ENCODE results near the gene RNF223. TPM values are rescaled to one million over a fixed set of nuclear protein-coding genes. Genes with fewer than 3 reads are reported as not detected.

Gene RNF223
- total RNA-seq, 1 experiment from 2014 or later, result 5.0 TPM

DNA sequence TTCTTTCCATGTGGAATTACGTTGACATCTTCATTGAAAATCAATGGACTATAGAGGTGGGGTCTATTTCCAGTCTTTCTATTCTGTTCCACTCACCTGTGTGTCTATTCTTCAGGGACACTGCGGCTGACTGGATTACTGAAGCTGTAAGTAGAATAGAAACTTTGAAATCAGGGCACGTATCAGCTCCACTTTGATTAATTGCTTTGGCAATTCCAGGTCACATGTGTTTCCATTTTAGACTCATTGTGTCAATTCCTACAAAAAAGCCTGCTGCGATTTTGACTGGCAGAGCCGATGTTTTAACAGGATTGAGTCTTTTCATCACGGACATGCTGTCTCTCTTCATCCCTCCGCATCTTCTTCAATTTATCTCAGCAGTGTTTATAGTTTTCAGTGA, 20.9 kb upstream of the RNF223 start:
- DNase-seq, result no peak
- Mint-ChIP-seq H3K36me3 (ENCODE audit: insufficient read depth, unreplicated experiment) (peaks cover 24% of the 10 kb centered on the region), H3K9me3 (ENCODE audit: low read depth, unreplicated experiment) (no peaks in the 10 kb centered on the region), H3K27ac (ENCODE audit: unreplicated experiment) (no peak overlapping the region), H3K4me3 (ENCODE audit: low read depth, unreplicated experiment) (no peak overlapping the region), H3K4me1 (ENCODE audit: low read depth, unreplicated experiment) (no peaks in the 10 kb centered on the region), H3K27me3 (ENCODE audit: unreplicated experiment) (no peaks in the 10 kb centered on the region)
- TF ChIP-seq, protein P1, sequence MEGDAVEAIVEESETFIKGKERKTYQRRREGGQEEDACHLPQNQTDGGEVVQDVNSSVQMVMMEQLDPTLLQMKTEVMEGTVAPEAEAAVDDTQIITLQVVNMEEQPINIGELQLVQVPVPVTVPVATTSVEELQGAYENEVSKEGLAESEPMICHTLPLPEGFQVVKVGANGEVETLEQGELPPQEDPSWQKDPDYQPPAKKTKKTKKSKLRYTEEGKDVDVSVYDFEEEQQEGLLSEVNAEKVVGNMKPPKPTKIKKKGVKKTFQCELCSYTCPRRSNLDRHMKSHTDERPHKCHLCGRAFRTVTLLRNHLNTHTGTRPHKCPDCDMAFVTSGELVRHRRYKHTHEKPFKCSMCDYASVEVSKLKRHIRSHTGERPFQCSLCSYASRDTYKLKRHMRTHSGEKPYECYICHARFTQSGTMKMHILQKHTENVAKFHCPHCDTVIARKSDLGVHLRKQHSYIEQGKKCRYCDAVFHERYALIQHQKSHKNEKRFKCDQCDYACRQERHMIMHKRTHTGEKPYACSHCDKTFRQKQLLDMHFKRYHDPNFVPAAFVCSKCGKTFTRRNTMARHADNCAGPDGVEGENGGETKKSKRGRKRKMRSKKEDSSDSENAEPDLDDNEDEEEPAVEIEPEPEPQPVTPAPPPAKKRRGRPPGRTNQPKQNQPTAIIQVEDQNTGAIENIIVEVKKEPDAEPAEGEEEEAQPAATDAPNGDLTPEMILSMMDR (IDR thresholded peaks at IDR 0.05; ENCODE audit: unreplicated experiment), result no peak
- intact Hi-C loops (cut with micrococcal nuclease; ENCODE audit: unreplicated experiment), result no loop called here
- CTCF ChIA-PET, result no interaction called here
- BruUV-seq (replicated peaks), result TSS peak; percentile 9

DNA sequence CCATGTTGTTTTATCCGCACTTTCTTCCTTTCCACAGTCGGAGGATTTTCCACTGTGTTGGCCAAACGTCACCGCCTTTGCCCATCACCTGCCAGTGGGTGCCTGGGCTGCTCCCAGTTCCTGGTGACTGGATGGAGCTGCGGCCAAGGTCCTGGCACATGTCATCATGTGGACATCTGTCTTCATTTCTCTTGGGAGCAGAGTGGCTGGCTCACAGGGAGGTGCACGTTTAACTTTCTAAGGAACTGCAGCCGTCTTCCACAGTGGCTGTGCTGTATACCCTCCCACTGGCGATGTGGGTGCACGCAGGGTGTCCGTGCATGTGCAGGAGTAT, 19.5 kb upstream of the RNF223 start:
- Mint-ChIP-seq H3K4me3 (ENCODE audit: low read depth, unreplicated experiment) (no peak overlapping the region), H3K36me3 (ENCODE audit: insufficient read depth, unreplicated experiment) (peaks cover 31% of the 10 kb centered on the region), H3K27me3 (ENCODE audit: unreplicated experiment) (no peaks in the 10 kb centered on the region), H3K9me3 (ENCODE audit: low read depth, unreplicated experiment) (no peaks in the 10 kb centered on the region), H3K4me1 (ENCODE audit: low read depth, unreplicated experiment) (no peaks in the 10 kb centered on the region), H3K27ac (ENCODE audit: unreplicated experiment) (no peak overlapping the region)
- BruUV-seq (replicated peaks), result no TSS peak
- TF ChIP-seq, protein P1 (IDR thresholded peaks at IDR 0.05; ENCODE audit: unreplicated experiment), result no peak
- CTCF ChIA-PET, result no interaction called here
- no peak for DNase-seq
- intact Hi-C loops (cut with micrococcal nuclease; ENCODE audit: unreplicated experiment), result no loop called here

GRCh38 chr1:1092894-1093609, 18.9 kb upstream of the RNF223 start:
- CTCF ChIA-PET, result no interaction called here
- no TSS peak for BruUV-seq (replicated peaks)
- intact Hi-C loops (cut with micrococcal nuclease; ENCODE audit: unreplicated experiment), result no loop called here
- TF ChIP-seq, protein P1 (IDR thresholded peaks at IDR 0.05; ENCODE audit: unreplicated experiment), result no peak
- H3K27ac Mint-ChIP-seq (ENCODE audit: unreplicated experiment), result no peak overlapping the region
- H3K9me3 Mint-ChIP-seq (ENCODE audit: low read depth, unreplicated experiment), result no peaks in the 10 kb centered on the region
- no peaks in the 10 kb centered on the region for H3K27me3 Mint-ChIP-seq (ENCODE audit: unreplicated experiment)
- DNase-seq, result no peak
- no peaks in the 10 kb centered on the region for H3K4me1 Mint-ChIP-seq (ENCODE audit: low read depth, unreplicated experiment)
- no peak overlapping the region for H3K4me3 Mint-ChIP-seq (ENCODE audit: low read depth, unreplicated experiment)
- H3K36me3 Mint-ChIP-seq (ENCODE audit: insufficient read depth, unreplicated experiment), result peaks cover 31% of the 10 kb centered on the region

DNA sequence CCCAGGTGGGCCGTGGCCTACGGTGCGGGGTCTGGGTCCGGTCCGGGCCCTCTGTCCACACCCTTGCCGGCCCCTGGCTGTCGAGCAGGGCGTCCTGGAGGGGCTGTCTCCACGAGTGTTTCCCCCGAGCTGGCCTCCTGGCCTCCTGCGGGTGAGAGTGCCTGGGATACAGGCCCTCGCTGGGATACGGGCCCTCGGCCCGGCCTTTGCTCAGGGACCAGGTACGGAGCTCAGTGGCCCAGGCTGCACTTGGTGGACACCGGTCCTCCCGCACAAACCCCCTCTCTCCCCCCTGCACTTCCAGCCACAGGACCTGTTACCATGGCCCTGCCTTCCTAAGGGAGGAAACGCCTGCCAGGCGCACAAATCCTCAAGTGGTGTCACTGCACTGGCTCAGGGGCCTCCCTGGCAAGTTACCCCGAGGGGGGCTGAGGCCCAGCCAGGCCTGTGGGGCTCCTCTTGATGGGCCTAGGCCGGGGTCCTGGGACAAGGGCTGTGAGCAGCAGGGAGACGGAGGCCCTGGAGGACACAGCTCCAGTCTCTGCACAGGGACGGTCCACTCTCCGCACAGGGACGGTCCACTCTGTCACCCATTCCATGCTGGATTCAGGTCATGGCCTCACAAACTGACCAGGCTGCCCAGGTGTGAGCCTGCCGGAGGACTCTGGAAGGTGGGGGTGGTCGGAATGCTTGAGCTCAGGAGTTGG, 18.2 kb upstream of the RNF223 start:
- H3K27ac Mint-ChIP-seq (ENCODE audit: unreplicated experiment), result no peak overlapping the region
- no TSS peak for BruUV-seq (replicated peaks)
- H3K36me3 Mint-ChIP-seq (ENCODE audit: insufficient read depth, unreplicated experiment), result peaks cover 24% of the 10 kb centered on the region
- no peak overlapping the region for H3K4me3 Mint-ChIP-seq (ENCODE audit: low read depth, unreplicated experiment)
- no peak for DNase-seq
- intact Hi-C loops (cut with micrococcal nuclease; ENCODE audit: unreplicated experiment), result no loop called here
- H3K4me1 Mint-ChIP-seq (ENCODE audit: low read depth, unreplicated experiment), result no peaks in the 10 kb centered on the region
- H3K27me3 Mint-ChIP-seq (ENCODE audit: unreplicated experiment), result no peaks in the 10 kb centered on the region
- TF ChIP-seq, protein P1 (IDR thresholded peaks at IDR 0.05; ENCODE audit: unreplicated experiment), result no peak
- no peaks in the 10 kb centered on the region for H3K9me3 Mint-ChIP-seq (ENCODE audit: low read depth, unreplicated experiment)
- CTCF ChIA-PET, result no interaction called here

All from Calu3 (cell line).